GM19043 (cell line): Measurements from ENCODE around the gene ENPP7.
"Not testable (repeated sequence)": the region's sequence is repeated elsewhere in the genome, so short reads cannot be mapped to it uniquely, and the experiment has no call there.

Source experiments
- ATAC-seq: cut with Tn5 transposase; IDR thresholded peaks from one replicate; pipeline ENCODE4 v1.9.1; 2021; ENCODE audit warnings: low read depth; ENCODE audit not compliant: unreplicated experiment

ENPP7 gene

DNA sequence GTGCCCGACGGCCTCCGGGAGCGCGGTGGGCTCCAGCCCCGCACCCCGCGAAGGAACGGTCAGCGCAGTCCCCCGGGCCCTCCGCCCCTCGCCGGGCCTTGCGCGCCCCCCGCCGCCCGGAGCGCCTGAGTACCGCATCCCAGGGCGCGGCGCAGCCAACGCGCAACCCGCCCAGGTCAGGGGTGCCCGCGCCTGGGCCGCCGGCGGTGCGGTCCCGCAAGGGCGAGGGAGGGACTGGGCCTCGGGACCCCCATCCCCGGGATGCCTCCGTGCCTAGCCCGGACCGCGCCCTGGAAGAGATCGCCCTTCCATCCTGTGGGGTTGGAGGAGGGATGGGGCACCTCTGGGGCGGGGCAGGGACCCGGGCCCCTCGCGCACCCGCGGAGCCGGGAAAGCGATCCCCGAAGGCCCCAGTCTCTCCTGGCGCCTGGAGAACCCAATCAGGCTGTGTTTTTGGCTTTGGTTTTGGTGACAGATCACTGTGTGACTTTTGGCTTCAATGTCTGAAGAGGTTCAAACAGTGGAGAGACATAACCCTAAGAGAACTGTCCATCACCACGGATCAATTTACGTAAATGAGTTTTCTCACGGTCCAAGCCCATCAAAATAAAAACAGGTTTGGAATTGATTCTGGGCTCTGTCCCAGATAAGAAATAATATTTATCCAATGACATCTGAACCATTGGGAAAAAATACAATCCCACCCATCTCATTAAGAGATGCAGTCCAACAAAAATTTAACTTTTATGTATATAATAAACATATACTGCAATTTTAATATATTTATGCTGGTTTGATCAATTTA, 17.8 kb downstream of the ENPP7 start:
- no peak for ATAC-seq

DNA sequence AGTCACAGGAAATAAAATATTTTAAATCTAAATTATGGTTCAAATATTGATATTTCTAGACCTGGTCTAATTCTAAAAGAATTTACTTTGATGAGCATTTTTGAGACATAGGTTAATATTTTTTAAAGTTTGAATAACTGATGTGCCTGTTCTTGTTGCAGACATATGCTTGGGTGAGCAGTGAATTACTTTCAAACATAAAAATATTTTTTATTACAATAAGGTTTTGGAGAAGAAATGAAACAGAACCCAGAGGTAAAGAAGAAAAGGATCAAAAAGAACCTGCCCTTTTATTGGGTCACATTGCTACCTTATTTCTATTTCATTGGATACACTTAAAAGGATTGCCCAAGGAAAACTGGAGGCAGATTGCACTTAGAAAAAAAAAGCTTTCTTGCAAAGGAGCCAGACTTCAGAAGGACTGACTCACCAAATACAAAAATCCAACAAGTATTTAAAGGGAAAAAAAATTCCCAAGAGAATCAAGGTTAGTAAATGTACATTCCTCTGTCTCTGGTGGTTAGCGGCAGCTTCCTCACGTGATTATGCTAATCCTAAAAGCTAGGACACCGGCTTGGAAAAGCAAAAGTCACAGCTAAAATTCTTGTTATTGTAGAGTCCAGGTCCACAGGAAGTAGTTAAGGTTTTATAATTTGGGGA, 18.5 kb downstream of the ENPP7 start:
- no peak for ATAC-seq

GRCh38 chr17:79749958-79750357, 19.2 kb downstream of the ENPP7 start:
- ATAC-seq, result no peak

DNA sequence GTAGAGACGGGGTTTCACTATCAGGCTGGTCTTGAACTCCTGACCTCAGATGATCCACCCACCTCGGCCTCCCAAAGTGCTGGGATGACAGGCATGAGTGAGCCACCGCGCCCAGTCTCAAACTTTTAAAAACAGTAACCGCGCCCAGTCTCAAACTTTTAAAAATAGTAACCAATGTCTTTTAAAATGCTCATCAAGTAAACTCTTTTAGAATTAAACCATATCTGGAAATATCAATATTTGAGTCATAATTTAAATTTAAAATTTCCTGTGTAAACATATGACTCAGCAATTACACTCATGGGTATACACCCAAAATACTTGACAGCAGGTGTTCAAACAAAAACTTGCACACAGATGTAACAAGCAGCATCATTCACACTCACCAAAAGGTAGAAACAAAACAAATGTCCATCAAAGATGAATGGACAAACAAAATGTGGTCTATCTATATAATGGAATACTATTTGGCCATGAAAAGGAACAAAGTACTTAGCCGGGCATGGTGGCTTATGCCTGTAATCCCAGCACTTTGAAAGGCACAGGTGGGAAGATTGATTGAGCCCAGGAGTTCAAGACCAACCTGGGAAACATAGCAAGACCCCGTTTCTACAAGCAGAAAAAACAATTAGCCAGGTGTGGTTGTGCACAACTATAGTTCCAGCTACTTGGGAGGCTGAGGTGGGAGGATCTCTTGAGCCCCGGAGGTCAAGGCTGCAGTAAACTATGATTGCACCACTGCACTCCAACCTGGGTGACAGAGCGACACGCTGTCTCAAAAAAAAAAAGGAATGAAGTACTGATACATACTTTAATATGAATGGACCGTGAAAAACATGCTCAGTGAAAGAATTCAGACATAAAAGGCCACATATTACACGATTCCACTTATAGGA, 20.2 kb downstream of the ENPP7 start:
- no peak for ATAC-seq

DNA sequence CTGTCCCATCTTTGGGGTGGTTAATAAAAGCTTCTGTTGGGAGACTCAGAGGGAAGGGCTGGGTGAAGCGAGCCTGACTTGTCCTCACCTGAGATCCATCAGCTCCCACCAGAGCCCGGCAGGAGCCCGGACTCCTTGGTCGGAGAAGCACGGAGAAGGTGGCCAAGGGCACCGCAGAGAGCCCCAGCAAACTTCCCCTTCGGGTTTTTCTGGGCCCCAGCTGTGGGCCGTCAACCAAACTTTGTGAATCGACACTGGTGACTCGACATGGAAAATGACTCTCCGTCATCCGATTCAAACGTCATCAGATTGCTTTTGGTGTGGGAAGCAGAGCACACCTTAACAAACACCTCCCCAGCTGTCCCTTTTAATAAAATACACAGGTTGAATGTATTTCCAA, 21.4 kb downstream of the ENPP7 start:
- no peak for ATAC-seq

GRCh38 chr17:79754370-79754769, 23.6 kb downstream of the ENPP7 start:
- ATAC-seq, result no peak

GRCh38 chr17:79754903-79755302, 24.2 kb downstream of the ENPP7 start:
- ATAC-seq, result not testable (repeated sequence)

- no peak for ATAC-seq
These were observed 24.8 kb downstream of the ENPP7 start for GRCh38 chr17:79755591-79755990.

DNA sequence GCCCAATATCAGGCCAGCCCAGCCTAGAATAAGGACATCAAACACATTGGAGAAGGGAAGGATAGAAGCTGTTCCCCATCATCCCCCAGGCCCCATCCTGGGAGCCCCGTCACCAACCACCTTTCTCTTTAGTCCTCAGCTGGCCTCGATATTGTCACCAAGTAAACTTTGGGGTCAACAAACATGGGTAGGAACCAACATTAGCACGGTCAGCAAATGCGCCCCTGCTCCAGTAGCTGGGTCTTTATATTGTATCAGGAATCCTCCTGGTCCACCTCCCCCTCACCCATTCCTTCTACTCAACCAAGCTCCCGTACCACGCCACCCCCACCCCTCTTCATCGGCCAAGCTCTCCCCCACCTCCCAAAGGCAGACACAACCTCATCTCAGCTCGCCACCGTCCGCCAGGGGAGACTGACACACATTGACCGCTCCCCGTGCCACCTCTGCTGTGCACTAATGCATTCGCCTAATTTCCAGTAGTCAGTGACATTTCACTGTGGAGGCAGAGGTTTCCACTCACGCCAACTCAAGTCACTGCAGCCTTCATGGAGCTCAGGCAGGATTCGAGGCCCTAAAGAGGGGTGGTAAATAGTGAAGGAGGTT, 26.5 kb downstream of the ENPP7 start:
- no peak for ATAC-seq

- no peak for ATAC-seq
These were observed 27.5 kb downstream of the ENPP7 start for GRCh38 chr17:79758271-79758670.

DNA sequence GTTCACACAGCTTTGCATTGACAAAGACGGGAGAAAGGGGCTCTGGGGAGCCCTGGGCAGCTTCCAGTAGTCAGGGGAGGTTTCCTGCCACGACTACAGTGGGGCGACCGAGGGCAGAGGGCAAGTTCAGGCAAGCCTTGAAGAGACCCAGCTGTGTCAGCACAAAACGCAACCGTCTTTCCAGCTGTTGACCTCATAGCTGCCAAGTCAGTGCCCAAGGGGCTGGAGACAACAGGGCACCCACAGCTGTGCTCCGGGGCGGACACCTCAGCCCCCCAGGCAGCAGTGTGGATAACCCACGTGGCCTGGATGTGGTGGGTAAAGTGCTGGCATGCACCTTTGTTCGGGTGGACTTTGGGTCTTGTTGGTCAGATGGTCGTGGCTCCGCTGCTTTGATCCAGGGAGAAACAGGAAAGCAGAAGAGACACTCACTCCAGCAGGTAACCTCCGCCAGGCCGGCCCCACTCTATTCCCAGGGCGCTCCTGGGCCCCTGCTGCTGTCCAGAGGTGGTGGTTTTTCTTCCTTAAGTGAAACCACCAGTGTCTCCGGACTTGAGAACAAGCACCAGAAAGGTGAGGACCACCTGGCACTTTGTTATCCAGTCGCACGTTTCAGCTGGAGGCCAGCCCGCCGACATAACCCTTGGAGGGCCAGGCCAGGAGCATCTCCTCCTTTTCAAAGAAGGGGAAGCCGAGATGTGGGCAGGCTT, 29.6 kb downstream of the ENPP7 start:
- ATAC-seq, result no peak

DNA sequence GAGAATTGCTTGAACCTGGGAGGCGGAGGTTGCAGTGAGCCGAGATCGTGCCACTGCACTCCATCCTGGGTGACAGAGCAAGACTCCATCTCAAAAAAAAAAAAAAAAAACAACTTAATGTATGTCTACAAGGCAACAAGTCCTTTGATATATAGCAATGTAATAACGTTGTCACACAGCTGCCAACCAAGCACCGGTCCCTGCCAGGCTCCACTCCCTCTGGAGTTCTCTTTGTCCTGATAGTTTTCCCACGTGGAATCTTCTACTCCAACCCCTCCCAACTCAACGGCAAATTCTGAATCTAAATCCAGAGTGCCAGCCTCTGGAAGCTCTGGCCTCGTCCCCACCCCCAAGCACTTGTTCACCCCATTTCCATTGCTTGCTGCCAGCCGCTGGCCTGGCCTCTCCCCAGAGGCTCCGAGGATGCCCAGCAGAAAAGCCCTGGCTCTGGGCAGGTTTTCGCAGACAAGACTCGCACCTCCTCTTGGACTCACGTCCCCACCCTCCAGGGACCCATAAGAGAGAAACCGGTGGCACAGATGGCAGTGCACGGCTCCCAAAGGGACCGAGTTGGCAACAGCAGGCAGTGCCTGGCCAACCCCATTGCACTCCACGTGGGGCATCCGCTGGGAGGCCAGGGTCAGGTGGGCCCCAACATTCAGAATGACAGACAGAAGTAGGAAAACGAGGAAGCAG, 31.3 kb downstream of the ENPP7 start:
- ATAC-seq, result no peak

GRCh38 chr17:79765708-79766107, 35.0 kb downstream of the ENPP7 start:
- no peak for ATAC-seq

DNA sequence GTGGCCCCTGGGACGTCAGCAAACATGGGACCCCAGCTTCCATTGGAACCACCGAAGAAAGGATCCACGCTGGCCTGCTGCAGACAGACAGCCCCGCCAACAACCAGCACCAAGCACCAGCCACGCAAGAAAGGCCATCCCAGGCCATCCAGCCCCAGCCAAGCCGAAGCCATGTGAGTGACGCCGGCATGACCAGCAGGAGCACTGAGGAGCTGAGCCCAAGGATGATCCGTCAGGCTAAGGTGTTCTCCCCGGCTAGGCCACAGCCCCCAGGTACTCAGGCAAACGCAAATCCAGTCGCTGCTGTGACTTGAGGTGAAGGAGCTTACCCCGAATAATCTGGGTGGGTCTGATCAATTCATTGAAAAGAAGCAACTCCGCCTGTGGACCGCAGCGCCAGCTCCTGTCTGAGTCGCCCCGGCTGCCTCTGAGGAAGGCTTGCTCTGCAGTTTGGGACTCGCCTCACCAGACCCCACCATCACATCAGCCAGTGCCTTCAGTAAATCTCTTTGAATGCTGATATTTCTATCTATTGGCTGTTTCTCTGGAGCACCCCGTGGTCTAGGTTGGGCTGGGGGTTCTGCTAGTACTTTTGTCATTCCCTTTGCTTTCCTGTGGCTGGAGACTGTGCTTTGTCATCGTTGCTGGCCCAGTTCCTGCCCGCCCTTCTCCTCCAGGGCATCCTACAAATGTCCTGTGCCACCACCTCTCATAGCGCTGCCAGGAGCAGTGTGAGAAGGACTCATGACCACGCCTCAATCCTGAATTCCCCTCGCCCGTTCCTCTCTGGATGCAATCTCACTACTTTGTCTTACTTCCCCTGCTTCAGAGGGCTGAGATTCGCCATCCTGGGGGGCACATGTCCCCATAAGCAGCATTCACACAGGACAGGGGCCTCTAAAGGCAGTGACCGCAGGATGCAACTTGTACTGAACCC, 39.1 kb downstream of the ENPP7 start:
- ATAC-seq, result no peak

DNA sequence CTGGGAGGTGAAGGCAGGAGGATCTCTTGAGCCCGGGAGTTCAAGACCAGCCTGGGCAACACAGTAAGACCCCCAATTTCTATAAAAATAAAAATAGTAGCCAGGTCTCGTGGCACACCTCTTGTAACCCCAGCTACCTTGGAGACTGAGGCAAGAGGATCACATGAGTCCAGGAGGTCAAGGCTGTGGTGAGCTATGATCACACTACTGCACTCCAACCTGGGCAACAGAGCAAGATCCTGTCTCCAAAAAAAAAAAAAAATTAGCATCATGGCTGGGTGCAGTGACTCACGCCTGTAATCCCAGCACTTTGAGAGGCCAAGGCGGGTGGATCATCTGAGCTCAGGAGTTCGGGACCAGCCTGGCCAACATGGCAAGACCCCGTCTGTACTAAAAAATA, 40.5 kb downstream of the ENPP7 start:
- ATAC-seq, result no peak

DNA sequence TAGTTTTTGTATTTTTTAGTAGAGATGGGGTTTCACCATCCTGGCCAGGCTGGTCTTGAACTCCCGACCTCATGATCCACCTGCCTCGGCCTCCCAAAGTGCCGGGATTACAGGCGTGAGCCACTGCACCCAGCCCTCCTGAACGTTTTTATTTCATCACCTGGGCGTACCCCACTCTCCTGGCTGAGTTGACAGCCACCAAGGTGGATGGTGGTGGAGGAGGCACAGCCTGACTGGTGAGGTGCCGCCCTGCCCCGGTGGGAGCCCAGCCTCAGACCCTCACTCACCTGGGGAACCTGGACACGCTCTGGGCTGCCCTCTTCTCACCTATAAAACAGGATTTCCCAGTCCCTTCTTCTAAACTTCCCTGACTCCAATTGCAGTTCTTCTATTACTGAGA, 42.0 kb downstream of the ENPP7 start:
- not testable (repeated sequence) for ATAC-seq

DNA sequence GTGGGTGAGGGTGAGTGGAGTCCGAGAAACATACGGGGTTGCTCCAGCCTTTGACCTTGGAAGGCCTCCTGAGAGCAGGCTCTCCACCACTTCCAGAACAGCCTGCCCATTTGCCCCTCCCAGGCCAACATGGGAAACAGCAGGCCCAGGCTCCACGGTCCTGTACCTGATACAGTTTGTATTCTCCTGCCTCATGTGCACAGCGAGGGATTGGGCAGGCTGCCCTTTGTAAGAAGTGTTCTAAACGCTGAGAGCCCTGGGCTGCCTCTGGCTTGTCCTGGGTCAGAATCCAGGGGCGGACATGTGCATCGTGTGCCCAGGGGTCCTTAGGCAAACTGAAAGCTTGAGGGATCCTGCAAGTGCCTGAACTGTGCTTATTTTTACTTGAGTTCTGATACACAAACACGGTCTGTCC, 43.8 kb downstream of the ENPP7 start:
- no peak for ATAC-seq

GRCh38 chr17:79775632-79776031, 44.9 kb downstream of the ENPP7 start:
- ATAC-seq, result no peak
